ENCODE measurements around the gene COLEC12.

COLEC12 gene

GRCh38 chr18:297936-298335 lies 202.6 kb downstream of the COLEC12 start:
- no peak overlapping the region for H3K27ac ChIP-seq (ENCODE audit: extremely low read depth, low read depth, low read length)
- no peak overlapping the region for H3K4me3 ChIP-seq (ENCODE audit: low read depth, low read length)
- no peak for TF ChIP-seq BCL11A (tag by site-specific recombination; IDR thresholded peaks at IDR 0.05; ENCODE audit: low read depth)
- TF ChIP-seq ZNF529 (tag by site-specific recombination; IDR thresholded peaks at IDR 0.05; ENCODE audit: insufficient replicate concordance) = no peak
- ChIA-PET CTCF (interaction anchor here (1.1 to 3.2 kb wide), 3 partner anchors 18 to 318 kb away, joined by 3 to 13 read pairs (median 3); no protein-coding TSS in a partner anchor), POLR2A (no interaction called here)
- H3K36me3 ChIP-seq (ENCODE audit: control insufficient read depth in 2 of 2, insufficient read depth in 1 of 2, low read length in 2 of 2) = no peaks in the 10 kb centered on the region
- peaks cover 3% of the 10 kb centered on the region for H3K4me1 ChIP-seq (ENCODE audit: control insufficient read depth, insufficient read depth, low read length)
- H3K9me3 ChIP-seq (ENCODE audit: control insufficient read depth, insufficient read depth, low read depth, low read length) = no peaks in the 10 kb centered on the region

GRCh38 chr18:295756-296490 lies 204.6 kb downstream of the COLEC12 start:
- H3K4me3 ChIP-seq (ENCODE audit: low read depth, low read length) = no peak overlapping the region
- CTCF ChIA-PET = interaction anchor here (1.0 to 3.2 kb wide), 2 partner anchors 301 to 320 kb away, joined by 3 to 13 read pairs; partner anchors contain the start of gene CLUL1
- no peak overlapping the region for H3K27ac ChIP-seq (ENCODE audit: extremely low read depth, low read depth, low read length)
- H3K36me3 ChIP-seq (ENCODE audit: control insufficient read depth in 2 of 2, insufficient read depth in 1 of 2, low read length in 2 of 2) = no peaks in the 10 kb centered on the region
- peaks cover 3% of the 10 kb centered on the region for H3K4me1 ChIP-seq (ENCODE audit: control insufficient read depth, insufficient read depth, low read length)
- TF ChIP-seq ZFP41 (tag by site-specific recombination; IDR thresholded peaks at IDR 0.05; ENCODE audit: borderline replicate concordance) (no peak), ZNF214 (tag by site-specific recombination; IDR thresholded peaks at IDR 0.05; ENCODE audit: borderline replicate concordance) (no peak), KLF7 (tag by site-specific recombination; IDR thresholded peaks at IDR 0.05; ENCODE audit: borderline replicate concordance) (no peak), ZNF449 (tag by site-specific recombination; IDR thresholded peaks at IDR 0.05) (no peak), KLF8 (tag by site-specific recombination; IDR thresholded peaks at IDR 0.05) (no peak), ZNF2 (tag by site-specific recombination; IDR thresholded peaks at IDR 0.05) (no peak), SP7 (tag by site-specific recombination; IDR thresholded peaks at IDR 0.05) (no peak), ZNF664 (tag by site-specific recombination; IDR thresholded peaks at IDR 0.05) (no peak), ZNF645 (tag by site-specific recombination; IDR thresholded peaks at IDR 0.05) (no peak), ZNF692 (tag by site-specific recombination; IDR thresholded peaks at IDR 0.05) (no peak), ZNF777 (tag by site-specific recombination; IDR thresholded peaks at IDR 0.05; ENCODE audit: borderline replicate concordance) (no peak), ZNF48 (tag by site-specific recombination; IDR thresholded peaks at IDR 0.05) (no peak), KLF17 (tag by site-specific recombination; IDR thresholded peaks at IDR 0.05) (no peak), ZNF558 (tag by site-specific recombination; IDR thresholded peaks at IDR 0.05) (no peak), ZNF629 (tag by site-specific recombination; IDR thresholded peaks at IDR 0.05) (no peak), PRDM4 (tag by site-specific recombination; IDR thresholded peaks at IDR 0.05) (no peak)
- POLR2A ChIA-PET = no interaction called here
- no peaks in the 10 kb centered on the region for H3K9me3 ChIP-seq (ENCODE audit: control insufficient read depth, insufficient read depth, low read depth, low read length)

All from HEK293 (cell line).